ENCODE measurements around the gene FAM135A. TPM values are rescaled to one million over a fixed set of nuclear protein-coding genes. Genes with fewer than 3 reads are reported as not detected.

The FAM135A gene
- total and polyA plus RNA-seq, 7 experiments from 2014 or later: 2.8 to 15.4 (median 9.4) TPM

- intact Hi-C loops (cut with micrococcal nuclease): no loop called here
- Mint-ChIP-seq H3K27me3 (peaks cover 30 to 40% (median 39%) of the 10 kb centered on the region in 5 donors), H3K27ac (no peak overlapping the region), H3K36me3 (peaks cover 0 to 4% (median 0%) of the 10 kb centered on the region in 5 donors), H3K4me3 (no peak overlapping the region), H3K4me1 (peaks cover 0 to 3% (median 0%) of the 10 kb centered on the region in 7 donors), H3K9me3 (peaks cover 0 to 1% (median 0%) of the 10 kb centered on the region in 11 donors)
- ATAC-seq: no peak
- Histone ChIP-seq H3K27ac (ENCODE audit: low read depth, low read length) (no peak overlapping the region), H3K4me1 (ENCODE audit: control insufficient read depth in 2 of 2, insufficient read depth in 2 of 2, low read length in 2 of 2) (no peaks in the 10 kb centered on the region), H3K9me3 (ENCODE audit: control insufficient read depth in 2 of 3, low read length in 3 of 3) (no peaks in the 10 kb centered on the region), H3K4me3 (ENCODE audit: low read length) (no peak overlapping the region), H3K27me3 (ENCODE audit: control insufficient read depth in 2 of 2, insufficient read depth in 2 of 2, low read length in 2 of 2) (no peaks in the 10 kb centered on the region), H3K36me3 (ENCODE audit: control insufficient read depth in 2 of 3, insufficient read depth in 3 of 3, low read length in 3 of 3) (no peaks in the 10 kb centered on the region)
- ChIA-PET CTCF (no interaction called here), POLR2A (no interaction called here)
- DNase-seq: no peak
Observed at GRCh38 chr6:70394518-70395300, 18.6 kb upstream of the FAM135A start.

GRCh38 chr6:70395301-70395672 is 18.0 kb upstream of the FAM135A start:
- H3K4me1 ChIP-seq (ENCODE audit: control insufficient read depth in 2 of 2, insufficient read depth in 2 of 2, low read length in 2 of 2): no peaks in the 10 kb centered on the region
- H3K36me3 ChIP-seq (ENCODE audit: control insufficient read depth in 2 of 3, insufficient read depth in 3 of 3, low read length in 3 of 3): no peaks in the 10 kb centered on the region
- POLR2A ChIA-PET: no interaction called here
- CTCF ChIA-PET: no interaction called here
- no peak overlapping the region for H3K4me3 ChIP-seq (ENCODE audit: low read length)
- ATAC-seq (no peak), DNase-seq (no peak)
- H3K9me3 ChIP-seq (ENCODE audit: control insufficient read depth in 2 of 3, low read length in 3 of 3): no peaks in the 10 kb centered on the region
- peaks cover 34 to 41% (median 38%) of the 10 kb centered on the region in 5 donors for H3K27me3 Mint-ChIP-seq
- no peak overlapping the region for H3K27ac ChIP-seq (ENCODE audit: low read depth, low read length)
- no peak overlapping the region for H3K27ac Mint-ChIP-seq
- peaks cover 0 to 1% (median 0%) of the 10 kb centered on the region in 11 donors for H3K9me3 Mint-ChIP-seq
- H3K36me3 Mint-ChIP-seq: peaks cover 0 to 4% (median 0%) of the 10 kb centered on the region in 5 donors
- no peak overlapping the region for H3K4me3 Mint-ChIP-seq
- H3K4me1 Mint-ChIP-seq: peaks cover 0 to 3% (median 0%) of the 10 kb centered on the region in 7 donors
- H3K27me3 ChIP-seq (ENCODE audit: control insufficient read depth in 2 of 2, insufficient read depth in 2 of 2, low read length in 2 of 2): no peaks in the 10 kb centered on the region
- intact Hi-C loops (cut with micrococcal nuclease): no loop called here

- no peak for DNase-seq
- Histone ChIP-seq H3K36me3 (ENCODE audit: control insufficient read depth in 2 of 3, insufficient read depth in 3 of 3, low read length in 3 of 3) (no peaks in the 10 kb centered on the region), H3K9me3 (ENCODE audit: control insufficient read depth in 2 of 3, low read length in 3 of 3) (no peaks in the 10 kb centered on the region), H3K27me3 (ENCODE audit: control insufficient read depth in 2 of 2, insufficient read depth in 2 of 2, low read length in 2 of 2) (no peaks in the 10 kb centered on the region), H3K27ac (ENCODE audit: low read depth, low read length) (no peak overlapping the region), H3K4me3 (ENCODE audit: low read length) (no peak overlapping the region), H3K4me1 (ENCODE audit: control insufficient read depth in 2 of 2, insufficient read depth in 2 of 2, low read length in 2 of 2) (no peaks in the 10 kb centered on the region)
- Mint-ChIP-seq H3K27me3 (peaks cover 32 to 38% (median 34%) of the 10 kb centered on the region in 5 donors), H3K36me3 (peaks cover 0 to 4% (median 0%) of the 10 kb centered on the region in 5 donors), H3K4me3 (no peak overlapping the region), H3K4me1 (peaks cover 0 to 3% (median 0%) of the 10 kb centered on the region in 7 donors), H3K27ac (no peak overlapping the region), H3K9me3 (peaks cover 0 to 1% (median 0%) of the 10 kb centered on the region in 11 donors)
- POLR2A ChIA-PET: no interaction called here
- intact Hi-C loops (cut with micrococcal nuclease): no loop called here
- ATAC-seq: no peak
- CTCF ChIA-PET: no interaction called here
Observed at GRCh38 chr6:70396163-70396562, 17.1 kb upstream of the FAM135A start.

GRCh38 chr6:70396796-70397729 is 16.2 kb upstream of the FAM135A start:
- H3K27ac Mint-ChIP-seq: no peak overlapping the region
- DNase-seq (no peak), ATAC-seq (no peak)
- peaks cover 0 to 3% (median 0%) of the 10 kb centered on the region in 7 donors for H3K4me1 Mint-ChIP-seq
- no peaks in the 10 kb centered on the region for H3K36me3 ChIP-seq (ENCODE audit: control insufficient read depth in 2 of 3, insufficient read depth in 3 of 3, low read length in 3 of 3)
- H3K36me3 Mint-ChIP-seq: peaks cover 0 to 4% (median 0%) of the 10 kb centered on the region in 5 donors
- ChIA-PET POLR2A (no interaction called here), CTCF (no interaction called here)
- H3K9me3 ChIP-seq (ENCODE audit: control insufficient read depth in 2 of 3, low read length in 3 of 3): no peaks in the 10 kb centered on the region
- no peak overlapping the region for H3K4me3 ChIP-seq (ENCODE audit: low read length)
- H3K4me1 ChIP-seq (ENCODE audit: control insufficient read depth in 2 of 2, insufficient read depth in 2 of 2, low read length in 2 of 2): no peaks in the 10 kb centered on the region
- intact Hi-C loops (cut with micrococcal nuclease): no loop called here
- H3K4me3 Mint-ChIP-seq: no peak overlapping the region
- peaks cover 0 to 1% (median 0%) of the 10 kb centered on the region in 11 donors for H3K9me3 Mint-ChIP-seq
- H3K27ac ChIP-seq (ENCODE audit: low read depth, low read length): no peak overlapping the region
- no peaks in the 10 kb centered on the region for H3K27me3 ChIP-seq (ENCODE audit: control insufficient read depth in 2 of 2, insufficient read depth in 2 of 2, low read length in 2 of 2)
- H3K27me3 Mint-ChIP-seq: peaks cover 27 to 32% (median 30%) of the 10 kb centered on the region in 5 donors

- Histone ChIP-seq H3K9me3 (ENCODE audit: control insufficient read depth in 2 of 3, low read length in 3 of 3) (no peaks in the 10 kb centered on the region), H3K36me3 (ENCODE audit: control insufficient read depth in 2 of 3, insufficient read depth in 3 of 3, low read length in 3 of 3) (no peaks in the 10 kb centered on the region), H3K27ac (ENCODE audit: low read depth, low read length) (no peak overlapping the region), H3K4me3 (ENCODE audit: low read length) (no peak overlapping the region), H3K27me3 (ENCODE audit: control insufficient read depth in 2 of 2, insufficient read depth in 2 of 2, low read length in 2 of 2) (no peaks in the 10 kb centered on the region), H3K4me1 (ENCODE audit: control insufficient read depth in 2 of 2, insufficient read depth in 2 of 2, low read length in 2 of 2) (no peaks in the 10 kb centered on the region)
- POLR2A ChIA-PET: no interaction called here
- Mint-ChIP-seq H3K36me3 (no peaks in the 10 kb centered on the region), H3K27me3 (peaks cover 28 to 50% (median 31%) of the 10 kb centered on the region in 5 donors), H3K4me1 (peaks cover 0 to 3% (median 0%) of the 10 kb centered on the region in 7 donors), H3K9me3 (no peaks in the 10 kb centered on the region), H3K4me3 (no peak overlapping the region), H3K27ac (no peak overlapping the region)
- intact Hi-C loops (cut with micrococcal nuclease): no loop called here
- CTCF ChIA-PET: no interaction called here
- DNase-seq (no peak), ATAC-seq (no peak)
Observed at GRCh38 chr6:70398783-70399728, 14.3 kb upstream of the FAM135A start.

- Histone ChIP-seq H3K27me3 (ENCODE audit: control insufficient read depth in 2 of 2, insufficient read depth in 2 of 2, low read length in 2 of 2) (no peaks in the 10 kb centered on the region), H3K4me3 (ENCODE audit: low read length) (no peak overlapping the region), H3K36me3 (ENCODE audit: control insufficient read depth in 2 of 3, insufficient read depth in 3 of 3, low read length in 3 of 3) (no peaks in the 10 kb centered on the region), H3K9me3 (ENCODE audit: control insufficient read depth in 2 of 3, low read length in 3 of 3) (no peaks in the 10 kb centered on the region), H3K27ac (ENCODE audit: low read depth, low read length) (no peak overlapping the region), H3K4me1 (ENCODE audit: control insufficient read depth in 2 of 2, insufficient read depth in 2 of 2, low read length in 2 of 2) (no peaks in the 10 kb centered on the region)
- Mint-ChIP-seq H3K4me1 (no peaks in the 10 kb centered on the region), H3K36me3 (no peaks in the 10 kb centered on the region), H3K27me3 (peaks cover 15 to 49% (median 19%) of the 10 kb centered on the region in 5 donors), H3K4me3 (no peak overlapping the region), H3K9me3 (no peaks in the 10 kb centered on the region), H3K27ac (no peak overlapping the region)
- intact Hi-C loops (cut with micrococcal nuclease): no loop called here
- DNase-seq (no peak), ATAC-seq (no peak)
- ChIA-PET POLR2A (no interaction called here), CTCF (no interaction called here)
Observed at GRCh38 chr6:70404658-70405057, 8.7 kb upstream of the FAM135A start.
